NCI-H2196 (cell line): ENCODE results near the gene ZFYVE27.
"Not testable (repeated sequence)": the region's sequence is repeated elsewhere in the genome, so short reads cannot be mapped to it uniquely, and the experiment has no call there.

ENCODE experiments used
- DNase-seq: peaks from one replicate; lab custom pipeline; 2025; ENCODE audit not compliant: unreplicated experiment; lab: John Stamatoyannopoulos, UW

ZFYVE27 gene, protein sequence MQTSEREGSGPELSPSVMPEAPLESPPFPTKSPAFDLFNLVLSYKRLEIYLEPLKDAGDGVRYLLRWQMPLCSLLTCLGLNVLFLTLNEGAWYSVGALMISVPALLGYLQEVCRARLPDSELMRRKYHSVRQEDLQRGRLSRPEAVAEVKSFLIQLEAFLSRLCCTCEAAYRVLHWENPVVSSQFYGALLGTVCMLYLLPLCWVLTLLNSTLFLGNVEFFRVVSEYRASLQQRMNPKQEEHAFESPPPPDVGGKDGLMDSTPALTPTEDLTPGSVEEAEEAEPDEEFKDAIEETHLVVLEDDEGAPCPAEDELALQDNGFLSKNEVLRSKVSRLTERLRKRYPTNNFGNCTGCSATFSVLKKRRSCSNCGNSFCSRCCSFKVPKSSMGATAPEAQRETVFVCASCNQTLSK

GRCh38 chr10:97736902-97737769 lies at the start of gene ZFYVE27:
ZFYVE27 (plus strand) TSS chr10:97737128; CDS start chr10:97738478, 1,350 bp downstream.
- peak; percentile 97 for DNase-seq

GRCh38 chr10:97687785-97688781 lies 48.8 kb upstream of the ZFYVE27 start:
- no peak for DNase-seq

GRCh38 chr10:97689559-97690020 lies 47.3 kb upstream of the ZFYVE27 start:
- no peak for DNase-seq

DNA sequence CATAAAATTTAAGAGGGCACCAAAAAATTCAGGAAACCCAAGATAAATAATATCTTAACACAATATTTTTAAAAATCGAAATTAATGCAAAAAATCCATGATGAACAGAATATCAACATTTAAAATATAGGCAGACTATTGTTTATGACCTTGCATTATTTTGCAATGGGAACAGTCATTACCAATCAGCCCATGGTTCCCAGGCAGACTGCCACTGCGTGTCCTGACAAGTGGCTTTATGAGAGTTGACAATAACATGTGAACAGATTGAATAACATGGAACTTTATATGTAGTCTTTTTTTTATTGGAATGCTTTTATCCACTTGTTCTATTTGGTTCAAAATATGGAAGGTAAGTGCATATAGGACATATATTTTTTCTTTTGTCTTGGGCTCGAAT lies 46.8 kb upstream of the ZFYVE27 start:
- DNase-seq = no peak

- not testable (repeated sequence) for DNase-seq
Observed at GRCh38 chr10:97698072-97698655, 38.8 kb upstream of the ZFYVE27 start.

DNA sequence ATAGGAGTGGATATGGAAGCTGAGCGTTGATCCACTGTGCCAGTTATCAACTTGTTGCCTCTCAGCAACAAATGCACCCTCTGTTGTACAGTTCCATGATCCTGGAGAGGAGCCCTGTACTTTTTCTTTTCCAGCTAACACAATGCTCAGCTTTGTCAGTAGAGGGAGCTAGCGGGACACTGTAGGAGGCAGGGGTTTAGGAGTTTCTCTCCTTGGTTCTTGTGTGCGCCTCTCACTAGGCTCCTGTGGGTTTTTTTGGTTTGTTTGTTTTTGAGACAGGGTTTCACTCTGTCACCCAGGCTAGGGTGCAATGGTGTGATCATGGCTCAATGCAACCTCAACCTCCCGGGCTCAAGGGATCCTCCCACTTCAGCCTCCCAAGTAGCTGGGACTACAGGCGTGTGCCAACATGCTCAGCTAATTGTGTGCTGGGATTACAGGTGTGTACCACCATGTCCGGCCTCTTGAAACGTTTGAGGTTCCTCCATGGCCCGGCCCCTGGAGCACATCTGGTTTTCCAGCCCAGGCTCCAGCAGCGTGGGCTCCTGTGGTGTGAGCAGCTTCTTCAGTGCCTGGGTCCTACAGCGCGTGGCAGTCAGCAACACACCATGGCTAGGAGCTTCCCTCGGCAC lies 35.4 kb upstream of the ZFYVE27 start:
- peak; percentile 82 for DNase-seq

GRCh38 chr10:97703398-97704067 lies 33.4 kb upstream of the ZFYVE27 start:
- DNase-seq = no peak

GRCh38 chr10:97704341-97704740 lies 32.6 kb upstream of the ZFYVE27 start:
- no peak for DNase-seq

GRCh38 chr10:97705006-97705670 lies 31.8 kb upstream of the ZFYVE27 start:
- DNase-seq = no peak

- no peak for DNase-seq
Observed at GRCh38 chr10:97707134-97707861, 29.6 kb upstream of the ZFYVE27 start.

- DNase-seq = no peak
Observed at GRCh38 chr10:97708167-97708566, 28.8 kb upstream of the ZFYVE27 start.

DNA sequence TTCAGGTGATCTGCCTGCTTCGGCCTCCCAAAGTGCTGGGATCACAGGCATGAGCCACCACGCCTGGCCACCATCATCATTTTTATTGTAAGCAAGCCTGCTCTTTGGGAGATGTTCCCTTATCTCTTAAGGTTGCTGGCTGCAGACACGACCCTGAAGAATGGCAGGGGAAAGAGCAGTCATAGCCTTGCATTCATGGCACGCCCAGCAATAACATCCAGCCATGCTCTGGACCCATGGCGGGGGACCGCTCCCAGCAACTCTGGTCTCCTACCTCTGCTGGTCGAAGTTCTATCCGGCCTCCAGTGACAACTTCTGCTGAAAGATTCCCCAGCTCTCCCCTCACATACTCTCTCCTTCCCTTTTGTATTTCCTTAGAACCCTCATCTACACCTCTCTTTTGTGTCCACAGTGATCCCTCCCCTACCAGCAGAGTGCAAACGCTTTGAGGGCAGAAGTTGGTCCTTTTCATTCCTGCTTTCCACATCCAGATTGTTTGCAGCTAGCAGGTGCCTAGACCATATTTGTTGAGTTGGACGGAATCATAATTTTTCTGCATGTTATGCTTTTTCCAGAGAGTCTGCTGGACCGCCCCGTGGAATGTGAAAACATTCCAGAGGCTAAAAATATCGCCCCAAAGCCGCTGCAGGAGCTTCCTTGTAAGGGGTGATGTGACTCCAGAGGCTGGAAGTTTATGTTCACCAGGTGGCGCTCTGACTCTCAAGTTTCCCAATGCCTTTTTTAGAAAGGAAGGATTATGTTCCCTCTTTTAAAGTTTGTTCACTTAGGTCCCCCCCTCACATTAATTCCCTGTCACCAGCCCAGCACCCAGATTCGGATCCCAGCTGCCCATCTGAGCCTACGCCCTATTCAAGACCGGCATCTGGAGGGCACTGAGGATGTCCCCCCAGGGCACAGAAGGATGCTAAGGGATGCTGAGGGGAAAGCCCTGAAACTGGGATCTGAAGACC lies 27.7 kb upstream of the ZFYVE27 start:
- DNase-seq = peak; percentile 62

GRCh38 chr10:97711640-97712572 lies 25.0 kb upstream of the ZFYVE27 start:
- no peak for DNase-seq

DNA sequence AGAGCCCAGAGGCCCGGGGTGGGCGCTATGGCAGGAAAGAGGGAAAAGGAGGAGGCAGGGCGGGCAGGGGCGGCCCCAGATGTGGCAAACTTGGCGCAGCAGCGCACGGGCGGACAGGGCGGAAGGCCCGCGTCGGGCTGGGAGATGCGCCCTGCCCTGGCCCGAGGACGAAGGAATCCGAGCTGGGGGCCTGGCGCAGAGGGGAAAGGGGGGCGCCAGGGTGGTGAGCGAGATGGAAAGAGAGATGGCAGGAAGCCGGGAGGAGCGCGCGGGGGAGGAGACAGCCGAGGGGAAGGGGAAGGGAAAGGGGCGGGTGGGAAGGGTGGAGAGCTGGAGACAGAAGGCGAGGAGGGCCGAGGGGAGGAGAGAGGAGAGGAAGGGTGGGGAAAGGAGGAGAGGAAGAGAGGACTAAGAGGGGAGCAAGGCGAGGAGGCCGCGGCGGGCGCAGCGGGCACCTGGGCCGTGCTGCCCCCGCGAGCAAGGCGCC lies 23.5 kb upstream of the ZFYVE27 start, which contains the start of gene MARVELD1:
MARVELD1 (plus strand) TSS at position 392 of the 487 bp plus-strand sequence. CDS start 147 bp downstream, outside the sequence.
- peak; percentile 46 for DNase-seq

- DNase-seq = peak; percentile 48
Observed at GRCh38 chr10:97713826-97714400, 23.0 kb upstream of the ZFYVE27 start.
